GM20000 (cell line): ENCODE data around the gene LTO1.

Experiments
- DNase-seq: peaks from one replicate; pipeline ENCODE4 v3.0.0; 2012; ENCODE audit warnings: low spot score
- CTCF ChIP-seq: IDR thresholded peaks from 2 replicates; pipeline ENCODE4 v1.5.1; 2012; ENCODE audit warnings: mild to moderate bottlenecking, control low read depth; ENCODE audit errors: extremely low read depth, missing control alignments

Gene LTO1

GRCh38 chr11:69661413-69661715 lies 13.8 kb downstream of the LTO1 start:
- no peak for TF ChIP-seq CTCF
- DNase-seq: no peak

GRCh38 chr11:69660001-69660500 lies 15.1 kb downstream of the LTO1 start:
- no peak for DNase-seq
- no peak for TF ChIP-seq CTCF

GRCh38 chr11:69659591-69659990 lies 15.6 kb downstream of the LTO1 start:
- TF ChIP-seq CTCF: no peak
- DNase-seq: no peak

GRCh38 chr11:69658626-69659450 lies 16.3 kb downstream of the LTO1 start:
- DNase-seq: no peak
- no peak for TF ChIP-seq CTCF

GRCh38 chr11:69657911-69658625 lies 17.1 kb downstream of the LTO1 start:
- no peak for DNase-seq
- no peak for TF ChIP-seq CTCF

GRCh38 chr11:69657456-69657910 lies 17.7 kb downstream of the LTO1 start:
- no peak for DNase-seq
- no peak for TF ChIP-seq CTCF
